ENCODE results near the gene RBMS1.
"Not testable (repeated sequence)": the region's sequence is repeated elsewhere in the genome, so short reads cannot be mapped to it uniquely, and the experiment has no call there.

RBMS1 gene

GRCh38 chr2:160469164-160469563, 24.4 kb downstream of the RBMS1 start:
- no peak for ATAC-seq (replicated peaks)
- Mint-ChIP-seq H3K36me3 (no peaks in the 10 kb centered on the region), H3K4me3 (no peak overlapping the region), H3K27ac (no peak overlapping the region), H3K4me1 (no peaks in the 10 kb centered on the region), H3K9me3 (no peaks in the 10 kb centered on the region), H3K27me3 (peaks cover 10 to 11% of the 10 kb centered on the region in 2 donors)
- no peak for DNase-seq

GRCh38 chr2:160467086-160467485, 26.5 kb downstream of the RBMS1 start:
- no peak overlapping the region for H3K4me3 Mint-ChIP-seq
- DNase-seq (no peak), ATAC-seq (replicated peaks) (no peak)
- no peaks in the 10 kb centered on the region for H3K4me1 Mint-ChIP-seq
- no peaks in the 10 kb centered on the region for H3K9me3 Mint-ChIP-seq
- H3K27ac Mint-ChIP-seq: no peak overlapping the region
- no peaks in the 10 kb centered on the region for H3K36me3 Mint-ChIP-seq
- H3K27me3 Mint-ChIP-seq: peaks cover 10 to 16% of the 10 kb centered on the region in 2 donors

- ATAC-seq (replicated peaks): no peak
- H3K27ac Mint-ChIP-seq: no peak overlapping the region
- peaks cover 10 to 16% of the 10 kb centered on the region in 2 donors for H3K27me3 Mint-ChIP-seq
- no peak overlapping the region for H3K4me3 Mint-ChIP-seq
- H3K4me1 Mint-ChIP-seq: no peaks in the 10 kb centered on the region
- DNase-seq: no peak
- no peaks in the 10 kb centered on the region for H3K9me3 Mint-ChIP-seq
- no peaks in the 10 kb centered on the region for H3K36me3 Mint-ChIP-seq
Measured at GRCh38 chr2:160465406-160465805, 28.2 kb downstream of the RBMS1 start.

GRCh38 chr2:160465002-160465401, 28.6 kb downstream of the RBMS1 start:
- DNase-seq (no peak), ATAC-seq (replicated peaks) (no peak)
- no peaks in the 10 kb centered on the region for H3K36me3 Mint-ChIP-seq
- H3K4me1 Mint-ChIP-seq: no peaks in the 10 kb centered on the region
- no peak overlapping the region for H3K27ac Mint-ChIP-seq
- peaks cover 10 to 16% of the 10 kb centered on the region in 2 donors for H3K27me3 Mint-ChIP-seq
- H3K4me3 Mint-ChIP-seq: no peak overlapping the region
- no peaks in the 10 kb centered on the region for H3K9me3 Mint-ChIP-seq

DNA sequence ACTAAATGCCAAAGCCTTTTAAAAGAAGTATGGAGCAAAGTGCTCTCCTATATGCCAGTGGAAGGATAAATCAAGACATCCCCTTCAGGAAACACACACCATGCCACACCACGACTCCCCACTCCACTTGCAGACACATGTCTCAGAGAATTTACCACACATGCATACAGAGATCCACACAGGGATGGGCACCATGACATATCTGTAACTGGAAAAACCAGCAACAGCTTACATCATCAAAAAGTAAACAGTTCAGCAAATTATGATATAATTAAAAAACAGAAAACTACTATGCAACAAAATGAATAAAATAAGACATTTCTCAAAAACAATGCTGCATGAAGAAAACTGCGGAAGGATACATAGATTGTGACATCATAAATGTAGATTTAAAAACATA, 29.6 kb downstream of the RBMS1 start:
- no peaks in the 10 kb centered on the region for H3K36me3 Mint-ChIP-seq
- H3K9me3 Mint-ChIP-seq: no peaks in the 10 kb centered on the region
- no peak for DNase-seq
- no peaks in the 10 kb centered on the region for H3K4me1 Mint-ChIP-seq
- peaks cover 10 to 13% of the 10 kb centered on the region in 2 donors for H3K27me3 Mint-ChIP-seq
- H3K27ac Mint-ChIP-seq: no peak overlapping the region
- no peak overlapping the region for H3K4me3 Mint-ChIP-seq
- no peak for ATAC-seq (replicated peaks)

DNA sequence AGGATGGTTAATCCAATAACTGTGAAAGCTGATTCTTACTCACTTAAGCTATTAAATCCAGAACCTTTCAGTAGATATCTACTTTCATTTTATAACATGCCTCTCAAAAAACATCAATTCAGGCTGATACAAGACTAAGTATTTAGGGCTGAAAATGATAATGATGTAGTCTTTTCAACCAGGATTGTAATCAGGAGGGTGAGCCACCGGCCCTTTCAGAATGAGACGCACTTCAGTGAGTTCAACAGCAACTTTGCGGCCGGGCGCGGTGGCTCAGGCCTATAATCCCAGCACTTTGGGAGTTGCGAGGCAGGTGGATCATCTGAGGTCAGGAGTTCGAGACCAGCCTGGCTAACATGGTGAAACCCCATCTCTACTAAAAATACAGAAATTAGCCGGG, 30.4 kb downstream of the RBMS1 start:
- no peak overlapping the region for H3K27ac Mint-ChIP-seq
- no peaks in the 10 kb centered on the region for H3K9me3 Mint-ChIP-seq
- ATAC-seq (replicated peaks) (no peak), DNase-seq (no peak)
- H3K4me3 Mint-ChIP-seq: no peak overlapping the region
- H3K27me3 Mint-ChIP-seq: peaks cover 10 to 13% of the 10 kb centered on the region in 2 donors
- no peaks in the 10 kb centered on the region for H3K4me1 Mint-ChIP-seq
- H3K36me3 Mint-ChIP-seq: no peaks in the 10 kb centered on the region

DNA sequence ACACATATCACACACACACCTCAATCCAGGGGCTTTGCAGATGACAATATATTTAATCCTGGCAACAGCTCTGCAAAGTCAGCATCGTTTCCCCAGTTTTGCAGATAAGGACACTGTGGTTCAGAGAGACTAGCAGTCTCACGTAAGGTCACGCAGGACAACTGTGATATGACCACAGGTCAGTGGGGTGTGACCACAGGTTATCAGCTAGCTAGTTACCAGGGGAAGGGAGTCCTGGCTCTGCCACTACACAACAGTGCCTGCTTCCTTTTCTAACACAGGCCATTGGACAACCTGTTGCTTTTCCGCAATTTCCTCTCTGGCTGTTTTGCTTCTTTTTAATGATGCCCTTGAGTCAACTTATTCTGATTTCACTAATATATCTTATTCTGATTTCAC, 33.3 kb downstream of the RBMS1 start:
- H3K27ac Mint-ChIP-seq: no peak overlapping the region
- peaks cover 0 to 6% of the 10 kb centered on the region in 2 donors for H3K27me3 Mint-ChIP-seq
- ATAC-seq (replicated peaks) (no peak), DNase-seq (no peak)
- H3K4me3 Mint-ChIP-seq: no peak overlapping the region
- no peaks in the 10 kb centered on the region for H3K4me1 Mint-ChIP-seq
- no peaks in the 10 kb centered on the region for H3K36me3 Mint-ChIP-seq
- no peaks in the 10 kb centered on the region for H3K9me3 Mint-ChIP-seq

- no peaks in the 10 kb centered on the region for H3K9me3 Mint-ChIP-seq
- DNase-seq (no peak), ATAC-seq (replicated peaks) (no peak)
- H3K27ac Mint-ChIP-seq: no peak overlapping the region
- H3K4me1 Mint-ChIP-seq: no peaks in the 10 kb centered on the region
- H3K27me3 Mint-ChIP-seq: peaks cover 0 to 6% of the 10 kb centered on the region in 2 donors
- no peak overlapping the region for H3K4me3 Mint-ChIP-seq
- no peaks in the 10 kb centered on the region for H3K36me3 Mint-ChIP-seq
Measured at GRCh38 chr2:160459538-160460332, 33.9 kb downstream of the RBMS1 start.

DNA sequence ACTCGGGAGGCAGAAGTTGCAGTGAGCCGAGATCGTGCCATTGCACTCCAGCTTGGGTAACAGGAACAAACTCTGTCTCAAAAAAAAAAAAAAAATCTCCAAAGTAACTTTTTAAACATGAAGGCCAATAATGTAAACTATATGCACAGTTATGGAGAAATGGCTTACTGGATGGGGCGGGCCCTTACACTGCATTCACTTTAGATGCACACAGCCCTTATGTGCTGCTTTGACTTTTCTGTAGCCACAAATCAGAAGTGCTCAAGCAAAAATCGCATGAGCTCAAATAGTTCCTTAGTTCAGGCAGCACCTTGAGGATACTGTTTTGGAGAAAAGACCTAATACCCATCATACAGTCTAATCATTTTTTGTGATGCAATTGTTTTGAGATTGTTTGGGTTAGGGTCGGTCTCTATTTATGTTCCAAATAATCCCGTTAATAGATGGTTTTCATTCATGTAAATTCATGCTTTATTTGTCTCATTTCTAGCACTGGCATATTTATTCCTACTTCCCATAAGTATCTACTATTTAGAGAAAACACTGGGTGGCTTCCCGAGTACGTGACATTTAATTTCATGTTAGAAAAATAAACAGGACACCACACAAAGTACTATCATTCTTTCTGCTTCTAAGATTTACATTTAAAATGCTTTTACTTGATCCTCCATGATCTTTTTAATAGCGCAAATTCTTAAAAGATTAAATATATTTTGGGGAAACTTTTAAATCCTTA, 34.7 kb downstream of the RBMS1 start:
- no peaks in the 10 kb centered on the region for H3K9me3 Mint-ChIP-seq
- no peaks in the 10 kb centered on the region for H3K4me1 Mint-ChIP-seq
- H3K36me3 Mint-ChIP-seq: no peaks in the 10 kb centered on the region
- H3K27ac Mint-ChIP-seq: no peak overlapping the region
- ATAC-seq (replicated peaks): no peak
- H3K4me3 Mint-ChIP-seq: no peak overlapping the region
- H3K27me3 Mint-ChIP-seq: peaks cover 0 to 2% of the 10 kb centered on the region in 2 donors
- no peak for DNase-seq

GRCh38 chr2:160457588-160457987, 36.0 kb downstream of the RBMS1 start:
- ATAC-seq (replicated peaks) (no peak), DNase-seq (no peak)
- H3K27ac Mint-ChIP-seq: no peak overlapping the region
- H3K9me3 Mint-ChIP-seq: no peaks in the 10 kb centered on the region
- H3K4me1 Mint-ChIP-seq: no peaks in the 10 kb centered on the region
- H3K27me3 Mint-ChIP-seq: no peaks in the 10 kb centered on the region
- no peaks in the 10 kb centered on the region for H3K36me3 Mint-ChIP-seq
- H3K4me3 Mint-ChIP-seq: no peak overlapping the region

GRCh38 chr2:160454070-160454797, 39.4 kb downstream of the RBMS1 start:
- Mint-ChIP-seq H3K36me3 (peaks cover 0 to 2% of the 10 kb centered on the region in 2 donors), H3K27ac (no peak overlapping the region), H3K27me3 (no peaks in the 10 kb centered on the region), H3K4me1 (no peaks in the 10 kb centered on the region), H3K4me3 (no peak overlapping the region), H3K9me3 (no peaks in the 10 kb centered on the region)
- no peak for DNase-seq
- no peak for ATAC-seq (replicated peaks)

GRCh38 chr2:160453111-160453820, 40.3 kb downstream of the RBMS1 start:
- H3K9me3 Mint-ChIP-seq: no peaks in the 10 kb centered on the region
- DNase-seq: no peak
- H3K4me1 Mint-ChIP-seq: no peaks in the 10 kb centered on the region
- H3K27ac Mint-ChIP-seq: no peak overlapping the region
- H3K36me3 Mint-ChIP-seq: peaks cover 0 to 2% of the 10 kb centered on the region in 2 donors
- no peak overlapping the region for H3K4me3 Mint-ChIP-seq
- ATAC-seq (replicated peaks): no peak
- no peaks in the 10 kb centered on the region for H3K27me3 Mint-ChIP-seq

DNA sequence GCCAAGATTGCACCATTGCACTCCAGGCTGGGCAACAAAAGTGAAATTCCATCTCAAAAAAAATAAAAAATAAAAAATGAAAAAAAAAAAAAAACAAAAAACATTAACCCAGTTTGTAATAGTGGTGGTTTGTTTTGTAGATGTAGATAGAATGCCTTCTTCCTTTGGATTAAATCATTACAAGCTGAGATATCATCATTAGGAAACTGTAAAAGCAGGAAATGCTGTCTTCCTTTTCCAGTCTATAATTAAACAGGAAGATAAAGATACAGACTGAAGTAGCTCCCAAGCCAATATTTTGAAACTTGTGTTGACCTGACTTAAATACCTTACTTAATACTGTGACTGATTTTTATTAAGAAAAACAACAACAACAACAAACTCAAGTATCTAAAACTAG, 43.1 kb downstream of the RBMS1 start:
- H3K27me3 Mint-ChIP-seq: no peaks in the 10 kb centered on the region
- H3K27ac Mint-ChIP-seq: no peak overlapping the region
- no peaks in the 10 kb centered on the region for H3K4me1 Mint-ChIP-seq
- H3K4me3 Mint-ChIP-seq: no peak overlapping the region
- no peak for ATAC-seq (replicated peaks)
- peaks cover 0 to 2% of the 10 kb centered on the region in 2 donors for H3K36me3 Mint-ChIP-seq
- H3K9me3 Mint-ChIP-seq: no peaks in the 10 kb centered on the region
- DNase-seq: no peak

GRCh38 chr2:160448821-160449220, 44.8 kb downstream of the RBMS1 start:
- not testable (repeated sequence) for H3K4me3 Mint-ChIP-seq; DNase-seq; H3K36me3 Mint-ChIP-seq; H3K27me3 Mint-ChIP-seq; H3K4me1 Mint-ChIP-seq; H3K27ac Mint-ChIP-seq; ATAC-seq (replicated peaks); H3K9me3 Mint-ChIP-seq
